ENCODE data around the gene SCAPER. TPM values are rescaled to one million over a fixed set of nuclear protein-coding genes. Genes with fewer than 3 reads are reported as not detected.

The SCAPER gene
- total and polyA plus RNA-seq, 10 of the 15 experiments (the other 5 are each of a cell fraction or from before 2014, with no cell fraction given), result 1.0 to 7.7 (median 3.9) TPM

DNA sequence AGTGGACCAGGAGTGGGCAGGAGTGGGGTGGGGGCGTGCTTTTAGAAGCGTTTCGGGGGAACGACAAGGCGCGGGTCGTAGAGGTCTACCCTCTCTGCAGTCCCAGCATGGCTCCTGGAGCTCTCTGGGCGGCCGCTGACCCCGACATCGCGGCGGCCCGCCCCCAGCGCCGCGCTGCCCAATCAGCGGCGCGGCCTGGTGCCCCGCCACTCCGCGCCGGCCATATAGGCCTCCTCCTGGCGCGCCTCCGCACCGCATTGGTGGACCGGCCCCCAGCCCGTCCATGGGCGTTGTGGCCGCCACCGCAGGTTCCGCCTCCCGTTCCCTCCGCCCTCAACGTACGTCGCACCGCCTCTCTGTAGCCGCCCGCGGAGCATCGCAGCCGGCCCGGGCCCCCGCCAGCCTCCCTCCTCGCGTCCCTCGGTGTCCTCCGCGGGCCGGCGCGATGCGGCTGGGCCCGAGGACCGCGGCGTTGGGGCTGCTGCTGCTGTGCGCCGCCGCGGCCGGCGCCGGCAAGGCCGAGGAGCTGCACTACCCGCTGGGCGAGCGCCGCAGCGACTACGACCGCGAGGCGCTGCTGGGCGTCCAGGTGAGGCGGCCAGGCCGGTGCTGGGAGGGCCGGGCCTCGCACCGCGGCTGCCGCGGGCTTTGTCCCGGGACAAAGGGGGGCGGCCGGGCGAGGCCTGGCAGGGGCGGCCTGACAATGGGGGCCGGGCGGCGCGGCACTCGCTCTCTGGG, 26.4 kb upstream of the SCAPER start, which contains the start of gene RCN2 (continued):
- TF ChIP-seq, protein P1, sequence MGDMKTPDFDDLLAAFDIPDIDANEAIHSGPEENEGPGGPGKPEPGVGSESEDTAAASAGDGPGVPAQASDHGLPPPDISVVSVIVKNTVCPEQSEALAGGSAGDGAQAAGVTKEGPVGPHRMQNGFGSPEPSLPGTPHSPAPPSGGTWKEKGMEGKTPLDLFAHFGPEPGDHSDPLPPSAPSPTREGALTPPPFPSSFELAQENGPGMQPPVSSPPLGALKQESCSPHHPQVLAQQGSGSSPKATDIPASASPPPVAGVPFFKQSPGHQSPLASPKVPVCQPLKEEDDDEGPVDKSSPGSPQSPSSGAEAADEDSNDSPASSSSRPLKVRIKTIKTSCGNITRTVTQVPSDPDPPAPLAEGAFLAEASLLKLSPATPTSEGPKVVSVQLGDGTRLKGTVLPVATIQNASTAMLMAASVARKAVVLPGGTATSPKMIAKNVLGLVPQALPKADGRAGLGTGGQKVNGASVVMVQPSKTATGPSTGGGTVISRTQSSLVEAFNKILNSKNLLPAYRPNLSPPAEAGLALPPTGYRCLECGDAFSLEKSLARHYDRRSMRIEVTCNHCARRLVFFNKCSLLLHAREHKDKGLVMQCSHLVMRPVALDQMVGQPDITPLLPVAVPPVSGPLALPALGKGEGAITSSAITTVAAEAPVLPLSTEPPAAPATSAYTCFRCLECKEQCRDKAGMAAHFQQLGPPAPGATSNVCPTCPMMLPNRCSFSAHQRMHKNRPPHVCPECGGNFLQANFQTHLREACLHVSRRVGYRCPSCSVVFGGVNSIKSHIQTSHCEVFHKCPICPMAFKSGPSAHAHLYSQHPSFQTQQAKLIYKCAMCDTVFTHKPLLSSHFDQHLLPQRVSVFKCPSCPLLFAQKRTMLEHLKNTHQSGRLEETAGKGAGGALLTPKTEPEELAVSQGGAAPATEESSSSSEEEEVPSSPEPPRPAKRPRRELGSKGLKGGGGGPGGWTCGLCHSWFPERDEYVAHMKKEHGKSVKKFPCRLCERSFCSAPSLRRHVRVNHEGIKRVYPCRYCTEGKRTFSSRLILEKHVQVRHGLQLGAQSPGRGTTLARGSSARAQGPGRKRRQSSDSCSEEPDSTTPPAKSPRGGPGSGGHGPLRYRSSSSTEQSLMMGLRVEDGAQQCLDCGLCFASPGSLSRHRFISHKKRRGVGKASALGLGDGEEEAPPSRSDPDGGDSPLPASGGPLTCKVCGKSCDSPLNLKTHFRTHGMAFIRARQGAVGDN (IDR thresholded peaks at IDR 0.05), result peak; percentile 70
- 0 out of 2 replicates have a peak, but pooled peaks have one; percentile 47 for TF ChIP-seq SMAD5 (IDR thresholded peaks at IDR 0.05; ENCODE audit: low read depth)
- peak; percentile 79 for TF ChIP-seq IKZF1 (conservative IDR thresholded peaks at IDR 0.05)
- TF ChIP-seq, protein P2, sequence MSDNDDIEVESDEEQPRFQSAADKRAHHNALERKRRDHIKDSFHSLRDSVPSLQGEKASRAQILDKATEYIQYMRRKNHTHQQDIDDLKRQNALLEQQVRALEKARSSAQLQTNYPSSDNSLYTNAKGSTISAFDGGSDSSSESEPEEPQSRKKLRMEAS (IDR thresholded peaks at IDR 0.05; ENCODE audit: low read depth, low read length), result peak; percentile 18; the same call in 1 of the 2 replicates
- TF ChIP-seq NR2C1 (IDR thresholded peaks at IDR 0.05), result peak; percentile 74
- peak; percentile 72; the same call in 1 of the 2 replicates for TF ChIP-seq PML (IDR thresholded peaks at IDR 0.05; ENCODE audit: low read length)

Measured in GM12878 (cell line).